ENCODE measurements around the gene TTYH1.
A peak's percentile ranks its signal among the peaks of the same experiment; 100 is the strongest.

TTYH1 gene

GRCh38 chr19:54481326-54481930 is 66.2 kb downstream of the TTYH1 start:
- Histone ChIP-seq H3K79me1 (ENCODE audit: low read depth, low read length) (no peaks in the 10 kb centered on the region), H3K27me3 (ENCODE audit: control insufficient read depth in 3 of 3, insufficient read depth in 3 of 3, low read depth in 1 of 3, low read length in 3 of 3) (peaks cover 0 to 6% (median 0%) of the 10 kb centered on the region in 3 experiments), H3K4ac (ENCODE audit: low read length) (no peak overlapping the region), H2AFZ (ENCODE audit: low read length) (no peak overlapping the region), H2BK120ac (ENCODE audit: low read depth, low read length) (no peak overlapping the region), H2BK12ac (ENCODE audit: low read length) (no peak overlapping the region), H2BK5ac (ENCODE audit: low read length) (no peak overlapping the region), H3K4me3 (ENCODE audit: low read length in 2 of 2) (no peak overlapping the region), H3K9ac (ENCODE audit: low read depth, low read length, poor library complexity) (no peak overlapping the region), H2BK15ac (ENCODE audit: low read length) (no peak overlapping the region), H3K9me3 (replicated peaks in 1 of 2; ENCODE audit: control insufficient read depth in 2 of 2, insufficient read depth in 1 of 2, low read depth in 1 of 2, low read length in 2 of 2) (no peaks in the 10 kb centered on the region), H3K4me1 (ENCODE audit: control insufficient read depth in 2 of 2, insufficient read depth in 1 of 2, low read depth in 1 of 2, low read length in 2 of 2) (no peaks in the 10 kb centered on the region), H4K8ac (ENCODE audit: low read depth, low read length) (no peak overlapping the region), H3K18ac (ENCODE audit: low read length) (no peak overlapping the region), H4K91ac (ENCODE audit: low read depth, low read length, poor library complexity) (no peak overlapping the region), H3K14ac (ENCODE audit: low read length) (no peak overlapping the region), H3K27ac (replicated peaks; ENCODE audit: low read length) (no peak overlapping the region), H2AK5ac (ENCODE audit: low read depth, low read length) (no peak overlapping the region), H3K4me2 (ENCODE audit: insufficient read depth, low read length, poor library complexity, severe bottlenecking) (no peak overlapping the region), H3K36me3 (replicated peaks in 1 of 2; ENCODE audit: control insufficient read depth in 2 of 2, insufficient read depth in 2 of 2, low read length in 2 of 2) (no peaks in the 10 kb centered on the region), H3K23ac (ENCODE audit: low read depth, low read length, poor library complexity) (no peak overlapping the region)
- WGBS, 2 donors (ENCODE audit: extremely low coverage in 2 of 2, insufficient read length in 2 of 2, insufficient replicate concordance in 1 of 2): no CpG with 5 or more reads among the region's 16 CpGs
- DNase-seq (ENCODE audit: low spot score): peak; percentile 81

- Histone ChIP-seq H2AK5ac (ENCODE audit: low read depth, low read length) (no peak overlapping the region), H3K14ac (ENCODE audit: low read length) (no peak overlapping the region), H4K8ac (ENCODE audit: low read depth, low read length) (no peak overlapping the region), H2BK5ac (ENCODE audit: low read length) (no peak overlapping the region), H3K9me3 (replicated peaks in 1 of 2; ENCODE audit: control insufficient read depth in 2 of 2, insufficient read depth in 1 of 2, low read depth in 1 of 2, low read length in 2 of 2) (no peaks in the 10 kb centered on the region), H3K4me3 (ENCODE audit: low read length in 2 of 2) (no peak overlapping the region), H3K4ac (ENCODE audit: low read length) (no peak overlapping the region), H3K79me1 (ENCODE audit: low read depth, low read length) (no peaks in the 10 kb centered on the region), H2BK15ac (ENCODE audit: low read length) (no peak overlapping the region), H3K18ac (ENCODE audit: low read length) (no peak overlapping the region), H3K23ac (ENCODE audit: low read depth, low read length, poor library complexity) (no peak overlapping the region), H2AFZ (ENCODE audit: low read length) (no peak overlapping the region), H2BK12ac (ENCODE audit: low read length) (no peak overlapping the region), H4K91ac (ENCODE audit: low read depth, low read length, poor library complexity) (no peak overlapping the region), H3K36me3 (replicated peaks in 1 of 2; ENCODE audit: control insufficient read depth in 2 of 2, insufficient read depth in 2 of 2, low read length in 2 of 2) (no peaks in the 10 kb centered on the region), H3K4me2 (ENCODE audit: insufficient read depth, low read length, poor library complexity, severe bottlenecking) (no peak overlapping the region), H2BK120ac (ENCODE audit: low read depth, low read length) (no peak overlapping the region), H3K27me3 (ENCODE audit: control insufficient read depth in 3 of 3, insufficient read depth in 3 of 3, low read depth in 1 of 3, low read length in 3 of 3) (peaks cover 0 to 6% (median 0%) of the 10 kb centered on the region in 3 experiments), H3K9ac (ENCODE audit: low read depth, low read length, poor library complexity) (no peak overlapping the region), H3K4me1 (ENCODE audit: control insufficient read depth in 2 of 2, insufficient read depth in 1 of 2, low read depth in 1 of 2, low read length in 2 of 2) (no peaks in the 10 kb centered on the region), H3K27ac (replicated peaks; ENCODE audit: low read length) (no peak overlapping the region)
- no peak for DNase-seq (ENCODE audit: low spot score)
- WGBS, 2 donors (ENCODE audit: extremely low coverage in 2 of 2, insufficient read length in 2 of 2, insufficient replicate concordance in 1 of 2): no CpG with 5 or more reads among the region's 3 CpGs
These were observed 67.6 kb downstream of the TTYH1 start for GRCh38 chr19:54482889-54483288.

- Histone ChIP-seq H4K91ac (ENCODE audit: low read depth, low read length, poor library complexity) (no peak overlapping the region), H3K36me3 (replicated peaks in 1 of 2; ENCODE audit: control insufficient read depth in 2 of 2, insufficient read depth in 2 of 2, low read length in 2 of 2) (no peaks in the 10 kb centered on the region), H3K27ac (replicated peaks; ENCODE audit: low read length) (no peak overlapping the region), H3K27me3 (ENCODE audit: control insufficient read depth in 3 of 3, insufficient read depth in 3 of 3, low read depth in 1 of 3, low read length in 3 of 3) (peaks cover 0 to 9% (median 0%) of the 10 kb centered on the region in 3 experiments), H3K23ac (ENCODE audit: low read depth, low read length, poor library complexity) (no peak overlapping the region), H3K18ac (ENCODE audit: low read length) (no peak overlapping the region), H2AK5ac (ENCODE audit: low read depth, low read length) (no peak overlapping the region), H2BK15ac (ENCODE audit: low read length) (no peak overlapping the region), H2BK12ac (ENCODE audit: low read length) (no peak overlapping the region), H3K9me3 (replicated peaks in 1 of 2; ENCODE audit: control insufficient read depth in 2 of 2, insufficient read depth in 1 of 2, low read depth in 1 of 2, low read length in 2 of 2) (peaks cover 0 to 3% of the 10 kb centered on the region in 2 donors), H3K14ac (ENCODE audit: low read length) (no peak overlapping the region), H3K4ac (ENCODE audit: low read length) (no peak overlapping the region), H3K79me1 (ENCODE audit: low read depth, low read length) (no peaks in the 10 kb centered on the region), H2BK120ac (ENCODE audit: low read depth, low read length) (no peak overlapping the region), H4K8ac (ENCODE audit: low read depth, low read length) (no peak overlapping the region), H2AFZ (ENCODE audit: low read length) (no peak overlapping the region), H3K9ac (ENCODE audit: low read depth, low read length, poor library complexity) (no peak overlapping the region), H3K4me3 (ENCODE audit: low read length in 2 of 2) (no peak overlapping the region), H3K4me1 (ENCODE audit: control insufficient read depth in 2 of 2, insufficient read depth in 1 of 2, low read depth in 1 of 2, low read length in 2 of 2) (no peaks in the 10 kb centered on the region), H2BK5ac (ENCODE audit: low read length) (no peak overlapping the region), H3K4me2 (ENCODE audit: insufficient read depth, low read length, poor library complexity, severe bottlenecking) (no peak overlapping the region)
- DNase-seq (ENCODE audit: low spot score): no peak
- no CpG with 5 or more reads among the region's 10 CpGs for WGBS, 2 donors (ENCODE audit: extremely low coverage in 2 of 2, insufficient read length in 2 of 2, insufficient replicate concordance in 1 of 2)
These were observed 69.2 kb downstream of the TTYH1 start for GRCh38 chr19:54484451-54484850.

DNA sequence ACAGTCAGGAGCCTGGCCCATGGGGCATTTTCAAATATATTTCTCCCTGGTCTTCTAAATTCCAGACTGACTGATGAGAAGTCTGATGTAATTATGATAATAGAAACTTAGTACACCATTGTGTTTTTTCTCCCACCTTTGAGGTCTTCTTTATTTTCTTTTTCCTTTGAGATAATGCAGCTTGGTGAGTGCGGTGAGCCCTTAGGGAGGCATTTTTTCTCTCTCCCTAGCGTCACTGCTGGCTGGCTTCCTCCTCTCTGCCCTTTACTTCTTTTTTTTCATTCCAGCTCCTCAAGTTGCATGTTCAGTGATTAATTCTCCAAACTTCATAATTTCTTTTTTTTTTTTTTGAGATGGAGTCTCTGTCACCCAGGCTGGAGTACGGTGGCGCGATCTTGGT is 70.6 kb downstream of the TTYH1 start:
- H3K36me3 ChIP-seq (replicated peaks in 1 of 2; ENCODE audit: control insufficient read depth in 2 of 2, insufficient read depth in 2 of 2, low read length in 2 of 2): no peaks in the 10 kb centered on the region
- H3K27me3 ChIP-seq (ENCODE audit: control insufficient read depth in 3 of 3, insufficient read depth in 3 of 3, low read depth in 1 of 3, low read length in 3 of 3): peaks cover 0 to 16% (median 0%) of the 10 kb centered on the region in 3 experiments
- H2BK12ac ChIP-seq (ENCODE audit: low read length): no peak overlapping the region
- no CpG with 5 or more reads among the region's 5 CpGs for WGBS, 2 donors (ENCODE audit: extremely low coverage in 2 of 2, insufficient read length in 2 of 2, insufficient replicate concordance in 1 of 2)
- no peak overlapping the region for H2AK5ac ChIP-seq (ENCODE audit: low read depth, low read length)
- H2AFZ ChIP-seq (ENCODE audit: low read length): no peak overlapping the region
- no peak overlapping the region for H2BK5ac ChIP-seq (ENCODE audit: low read length)
- no peak overlapping the region for H2BK120ac ChIP-seq (ENCODE audit: low read depth, low read length)
- H2BK15ac ChIP-seq (ENCODE audit: low read length): no peak overlapping the region
- H3K9ac ChIP-seq (ENCODE audit: low read depth, low read length, poor library complexity): no peak overlapping the region
- no peak overlapping the region for H3K4me2 ChIP-seq (ENCODE audit: insufficient read depth, low read length, poor library complexity, severe bottlenecking)
- no peaks in the 10 kb centered on the region for H3K79me1 ChIP-seq (ENCODE audit: low read depth, low read length)
- H4K8ac ChIP-seq (ENCODE audit: low read depth, low read length): no peak overlapping the region
- no peak overlapping the region for H3K18ac ChIP-seq (ENCODE audit: low read length)
- no peak for DNase-seq (ENCODE audit: low spot score)
- no peak overlapping the region for H4K91ac ChIP-seq (ENCODE audit: low read depth, low read length, poor library complexity)
- H3K4me3 ChIP-seq (ENCODE audit: low read length in 2 of 2): no peak overlapping the region
- H3K9me3 ChIP-seq (replicated peaks in 1 of 2; ENCODE audit: control insufficient read depth in 2 of 2, insufficient read depth in 1 of 2, low read depth in 1 of 2, low read length in 2 of 2): peaks cover 0 to 4% of the 10 kb centered on the region in 2 donors
- no peak overlapping the region for H3K4ac ChIP-seq (ENCODE audit: low read length)
- no peak overlapping the region for H3K27ac ChIP-seq (replicated peaks; ENCODE audit: low read length)
- no peaks in the 10 kb centered on the region for H3K4me1 ChIP-seq (ENCODE audit: control insufficient read depth in 2 of 2, insufficient read depth in 1 of 2, low read depth in 1 of 2, low read length in 2 of 2)
- no peak overlapping the region for H3K14ac ChIP-seq (ENCODE audit: low read length)
- H3K23ac ChIP-seq (ENCODE audit: low read depth, low read length, poor library complexity): no peak overlapping the region
